IMR-90 (cell line): ENCODE measurements around the gene CAGE1.

Experiments
- BHLHE40 ChIP-seq: fragments of 150-350 bp; IDR thresholded peaks from 2 replicates; pipeline ENCODE4 v1.6.1; 2016; ENCODE audit warnings: mild to moderate bottlenecking, low read depth, low read length
- CTCF ChIP-seq: conservative IDR thresholded peaks from 2 replicates; pipeline ENCODE4 v1.5.1; 2012; ENCODE audit warnings: mild to moderate bottlenecking, low read depth, low read length, improper control_type of control experiment
- POLR2A ChIP-seq: IDR thresholded peaks from 2 replicates; pipeline ENCODE4 v1.6.1; 2012; ENCODE audit warnings: mild to moderate bottlenecking, low read depth, low read length
- SMC3 ChIP-seq: fragments of 150-350 bp; IDR thresholded peaks from 2 replicates; pipeline ENCODE4 v1.6.1; 2016; ENCODE audit warnings: low read depth, mild to moderate bottlenecking, antibody characterized with exemption, low read length, moderate library complexity
- USF2 ChIP-seq: fragments of 150-350 bp; IDR thresholded peaks from 2 replicates; pipeline ENCODE4 v1.6.1; 2017; ENCODE audit warnings: mild to moderate bottlenecking, antibody characterized with exemption, low read length, low read depth

- TF ChIP-seq CTCF = no peak
- TF ChIP-seq SMC3 = no peak
- no peak for TF ChIP-seq POLR2A
- TF ChIP-seq USF2 = no peak
- no peak for TF ChIP-seq BHLHE40
These were observed 75.1 kb downstream of the CAGE1 start for GRCh38 chr6:7314414-7314813.
